Measurements from ENCODE around the gene CTSF.

- TF ChIP-seq, protein P1, sequence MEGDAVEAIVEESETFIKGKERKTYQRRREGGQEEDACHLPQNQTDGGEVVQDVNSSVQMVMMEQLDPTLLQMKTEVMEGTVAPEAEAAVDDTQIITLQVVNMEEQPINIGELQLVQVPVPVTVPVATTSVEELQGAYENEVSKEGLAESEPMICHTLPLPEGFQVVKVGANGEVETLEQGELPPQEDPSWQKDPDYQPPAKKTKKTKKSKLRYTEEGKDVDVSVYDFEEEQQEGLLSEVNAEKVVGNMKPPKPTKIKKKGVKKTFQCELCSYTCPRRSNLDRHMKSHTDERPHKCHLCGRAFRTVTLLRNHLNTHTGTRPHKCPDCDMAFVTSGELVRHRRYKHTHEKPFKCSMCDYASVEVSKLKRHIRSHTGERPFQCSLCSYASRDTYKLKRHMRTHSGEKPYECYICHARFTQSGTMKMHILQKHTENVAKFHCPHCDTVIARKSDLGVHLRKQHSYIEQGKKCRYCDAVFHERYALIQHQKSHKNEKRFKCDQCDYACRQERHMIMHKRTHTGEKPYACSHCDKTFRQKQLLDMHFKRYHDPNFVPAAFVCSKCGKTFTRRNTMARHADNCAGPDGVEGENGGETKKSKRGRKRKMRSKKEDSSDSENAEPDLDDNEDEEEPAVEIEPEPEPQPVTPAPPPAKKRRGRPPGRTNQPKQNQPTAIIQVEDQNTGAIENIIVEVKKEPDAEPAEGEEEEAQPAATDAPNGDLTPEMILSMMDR (IDR thresholded peaks at IDR 0.05; ENCODE audit: low read length), result no peak
- TF ChIP-seq EZH2 (IDR thresholded peaks at IDR 0.05; ENCODE audit: borderline replicate concordance, low read length), result no peak
Measured at GRCh38 chr11:66580803-66581202, 12.4 kb upstream of the CTSF start.
